ENCODE measurements around the gene ACSL5.

The ACSL5 gene

GRCh38 chr10:112442063-112442462 is 68.1 kb downstream of the ACSL5 start:
- no peak for DNase-seq (ENCODE audit: low read depth in 2 of 2)
- H3K4me3 ChIP-seq (replicated peaks in 1 of 2; ENCODE audit: low read depth in 2 of 2, low read length in 2 of 2) = no peak overlapping the region
- no peak for TF ChIP-seq CTCF (IDR thresholded peaks at IDR 0.05; ENCODE audit: low read depth, low read length)

- TF ChIP-seq CTCF (IDR thresholded peaks at IDR 0.05; ENCODE audit: low read depth, low read length) = no peak
- DNase-seq (ENCODE audit: low read depth in 2 of 2) = peak; percentile 6 to 44
These were observed 72.3 kb downstream of the ACSL5 start for GRCh38 chr10:112446055-112446854.

GRCh38 chr10:112446855-112447619 is 73.1 kb downstream of the ACSL5 start, which contains the start of the genes VTI1A and ZDHHC6:
TSS of gene VTI1A (plus strand) at chr10:112447215. CDS start at chr10:112447374, 159 bp downstream.
TSS of gene ZDHHC6 (minus strand) at chr10:112446914. CDS start at chr10:112445436, 1,478 bp downstream.
- peak within 1 kb of the TSS; percentile 80 to 93 for H3K4me3 ChIP-seq (replicated peaks in 1 of 2; ENCODE audit: low read depth in 2 of 2, low read length in 2 of 2)
- peak; percentile 87 for DNase-seq (ENCODE audit: low read depth in 2 of 2)
- TF ChIP-seq CTCF (IDR thresholded peaks at IDR 0.05; ENCODE audit: low read depth, low read length) = peak; percentile 34

More at GRCh38 chr10:112446055-112446854, 72.3 kb downstream of the ACSL5 start:
- H3K4me3 ChIP-seq (replicated peaks in 1 of 2; ENCODE audit: low read depth in 2 of 2, low read length in 2 of 2) = peak overlapping the region; percentile 80 to 93

- TF ChIP-seq CTCF (IDR thresholded peaks at IDR 0.05; ENCODE audit: low read depth, low read length) = no peak
- no peak for DNase-seq (ENCODE audit: low read depth in 2 of 2)
- H3K4me3 ChIP-seq (replicated peaks in 1 of 2; ENCODE audit: low read depth in 2 of 2, low read length in 2 of 2) = peak overlapping the region; percentile 80 to 93
These were observed 73.7 kb downstream of the ACSL5 start for GRCh38 chr10:112447620-112447928.

- no peak overlapping the region for H3K4me3 ChIP-seq (replicated peaks in 1 of 2; ENCODE audit: low read depth in 2 of 2, low read length in 2 of 2)
- DNase-seq (ENCODE audit: low read depth in 2 of 2) = no peak
- TF ChIP-seq CTCF (IDR thresholded peaks at IDR 0.05; ENCODE audit: low read depth, low read length) = no peak
These were observed 75.0 kb downstream of the ACSL5 start for GRCh38 chr10:112448888-112449287.

GRCh38 chr10:112454910-112455779 is 81.2 kb downstream of the ACSL5 start:
- DNase-seq (ENCODE audit: low read depth in 2 of 2) = no peak
- no peak overlapping the region for H3K4me3 ChIP-seq (replicated peaks in 1 of 2; ENCODE audit: low read depth in 2 of 2, low read length in 2 of 2)
- TF ChIP-seq CTCF (IDR thresholded peaks at IDR 0.05; ENCODE audit: low read depth, low read length) = no peak
